Fibroblast of lung (primary cell): ENCODE measurements around the gene TNFSF9. TPM values are rescaled to one million over a fixed set of nuclear protein-coding genes. Genes with fewer than 3 reads are reported as not detected.
"Not testable (repeated sequence)": the region's sequence is repeated elsewhere in the genome, so short reads cannot be mapped to it uniquely, and the experiment has no call there.

Source experiments
- DNase-seq, 2 donors: peaks; one replicate each; pipeline versions ENCODE4 v3.0.0 to v3.0.0-alpha.2; 2010; ENCODE audit warnings: low read depth in 2 of 2
- H2AFZ ChIP-seq: 2 replicates; pipeline ENCODE4 v1.5.1; 2012; ENCODE audit warnings: low read length, control low read depth, inconsistent platforms
- H3K27ac ChIP-seq: 2 replicates; pipeline ENCODE4 v1.5.1; 2011; ENCODE audit warnings: low read length, control low read depth; ENCODE audit not compliant: insufficient read depth
- H3K27me3 ChIP-seq: 2 replicates; pipeline ENCODE4 v1.5.1; 2011; ENCODE audit warnings: mild to moderate bottlenecking, low read length; ENCODE audit not compliant: control insufficient read depth, insufficient read depth
- H3K36me3 ChIP-seq: 2 replicates; pipeline ENCODE4 v1.5.1; 2011; ENCODE audit warnings: low read length; ENCODE audit not compliant: control insufficient read depth, insufficient read depth
- H3K4me1 ChIP-seq: 2 replicates; pipeline ENCODE4 v1.5.1; 2011; ENCODE audit warnings: low read length; ENCODE audit not compliant: control insufficient read depth, insufficient read depth; ENCODE audit errors: extremely low read depth
- H3K4me2 ChIP-seq: 2 replicates; pipeline ENCODE4 v1.5.1; 2011; ENCODE audit warnings: low read length, control low read depth; ENCODE audit not compliant: insufficient read depth; ENCODE audit errors: extremely low read depth
- H3K4me3 ChIP-seq, 4 experiments: fragments of 200-600 bp in 1 of 4; sonication (generic) in 1 of 4; replicated peaks in 1 of 4; 2 replicates each; pipeline ENCODE4 v1.5.1; 2011 to 2016; ENCODE audit warnings: low read length in 4 of 4, low read depth in 3 of 4, mild to moderate bottlenecking in 3 of 4, control low read depth in 2 of 4, inconsistent platforms in 1 of 4, mixed read lengths in 1 of 4; ENCODE audit not compliant: insufficient read depth in 1 of 4; ENCODE audit errors: control extremely low read depth in 1 of 4
- H3K79me2 ChIP-seq: 2 replicates; pipeline ENCODE4 v1.5.1; 2012; ENCODE audit warnings: mild to moderate bottlenecking, low read length, inconsistent platforms; ENCODE audit not compliant: control insufficient read depth, insufficient read depth
- H3K9ac ChIP-seq: 2 replicates; pipeline ENCODE4 v1.5.1; 2011; ENCODE audit warnings: mild to moderate bottlenecking, low read length, control low read depth; ENCODE audit not compliant: insufficient read depth
- H3K9me3 ChIP-seq: 2 replicates; pipeline ENCODE4 v1.5.1; 2012; ENCODE audit warnings: low read depth, low read length; ENCODE audit not compliant: control insufficient read depth, insufficient read depth
- H4K20me1 ChIP-seq: 2 replicates; pipeline ENCODE4 v1.5.1; 2011; ENCODE audit warnings: low read length; ENCODE audit not compliant: control insufficient read depth, insufficient read depth; ENCODE audit errors: extremely low read depth
- CTCF ChIP-seq, 2 donors: IDR thresholded peaks in 1 of 2; conservative IDR thresholded peaks in 1 of 2; 1 replicate in 1 of 2; 2 replicates in 1 of 2; pipeline ENCODE4 v1.5.1; 2011 to 2012; ENCODE audit warnings: low read length in 2 of 2, control low read depth in 1 of 2, inconsistent platforms in 1 of 2, low read depth in 1 of 2, mild to moderate bottlenecking in 1 of 2
- EZH2 ChIP-seq: IDR thresholded peaks from 2 replicates; pipeline ENCODE4 v1.5.1; 2012; ENCODE audit warnings: low read length, control low read depth, mild to moderate bottlenecking; ENCODE audit errors: missing control alignments
- polyA plus RNA-seq, 2 donors: library from polyadenylated mRNA; depleted of rRNA in 1 of 2; stranded (reverse) in 1 of 2; unstranded in 1 of 2; fragments of >200 nt; gene quantifications; 2 replicates each; pipeline ENCODE4 v1.2.1, GENCODE V29; 2011 to 2012; ENCODE audit warnings: missing spikeins in 1 of 2
- total RNA-seq: library from RNA; depleted of rRNA; stranded (reverse); fragments of >200 nt; gene quantifications from 2 replicates; pipeline ENCODE4 v1.2.1, GENCODE V29; 2014

Gene TNFSF9
- total and polyA plus RNA-seq, 2 donors (not counting 1 experiment from before 2014, with no cell fraction given): 0.22 to 0.66 TPM

GRCh38 chr19:6556480-6557195 lies 25.8 kb downstream of the TNFSF9 start:
- no peaks in the 10 kb centered on the region for H3K27me3 ChIP-seq
- no peak overlapping the region for H3K4me2 ChIP-seq
- no peaks in the 10 kb centered on the region for H3K9me3 ChIP-seq
- H3K79me2 ChIP-seq: no peaks in the 10 kb centered on the region
- TF ChIP-seq CTCF (conservative IDR thresholded peaks at IDR 0.05 in 1 of 2, IDR thresholded peaks at IDR 0.05 in 1 of 2; ENCODE audit: low read depth in 1 of 2, low read length in 2 of 2) (no peak), EZH2 (no peak)
- no peak overlapping the region for H2AFZ ChIP-seq
- no peak overlapping the region for H3K27ac ChIP-seq
- H3K4me3 ChIP-seq: no peak overlapping the region
- no peaks in the 10 kb centered on the region for H3K4me1 ChIP-seq
- H4K20me1 ChIP-seq: no peaks in the 10 kb centered on the region
- no peak overlapping the region for H3K9ac ChIP-seq
- peak in 1 of 2 donors; percentile 65 for DNase-seq
- no peaks in the 10 kb centered on the region for H3K36me3 ChIP-seq

GRCh38 chr19:6562437-6562836 lies 31.6 kb downstream of the TNFSF9 start:
- not testable (repeated sequence) for H3K36me3 ChIP-seq, H2AFZ ChIP-seq, H3K9me3 ChIP-seq, H3K4me3 ChIP-seq, DNase-seq, H3K4me2 ChIP-seq, H3K4me1 ChIP-seq, H4K20me1 ChIP-seq, H3K79me2 ChIP-seq, H3K9ac ChIP-seq, H3K27ac ChIP-seq, H3K27me3 ChIP-seq

- peak in 1 of 2 donors; percentile 20 for DNase-seq
- TF ChIP-seq EZH2: no peak
- no peak for TF ChIP-seq CTCF (conservative IDR thresholded peaks at IDR 0.05 in 1 of 2, IDR thresholded peaks at IDR 0.05 in 1 of 2; ENCODE audit: low read depth in 1 of 2, low read length in 2 of 2)
These were observed 33.6 kb downstream of the TNFSF9 start for GRCh38 chr19:6564393-6564792.

GRCh38 chr19:6566727-6567126 lies 35.9 kb downstream of the TNFSF9 start:
- H3K27me3 ChIP-seq, H3K4me2 ChIP-seq: not testable (repeated sequence)

More at GRCh38 chr19:6564393-6564792, 33.6 kb downstream of the TNFSF9 start:
- no peaks in the 10 kb centered on the region for H3K36me3 ChIP-seq
- H3K9ac ChIP-seq: no peak overlapping the region
- H3K27me3 ChIP-seq: no peaks in the 10 kb centered on the region
- H3K79me2 ChIP-seq: no peaks in the 10 kb centered on the region
- no peak overlapping the region for H3K27ac ChIP-seq
- no peak overlapping the region for H3K4me3 ChIP-seq
- no peak overlapping the region for H2AFZ ChIP-seq
- H4K20me1 ChIP-seq: no peaks in the 10 kb centered on the region
- no peaks in the 10 kb centered on the region for H3K9me3 ChIP-seq
- H3K4me2 ChIP-seq: no peak overlapping the region
- H3K4me1 ChIP-seq: no peaks in the 10 kb centered on the region

More at GRCh38 chr19:6566727-6567126, 35.9 kb downstream of the TNFSF9 start:
- not testable (repeated sequence) for DNase-seq, H2AFZ ChIP-seq, H3K4me1 ChIP-seq, H4K20me1 ChIP-seq, H3K9me3 ChIP-seq, H3K4me3 ChIP-seq, H3K9ac ChIP-seq, H3K27ac ChIP-seq, H3K79me2 ChIP-seq, H3K36me3 ChIP-seq
